Measurements from ENCODE around the gene RELA. TPM values are rescaled to one million over a fixed set of nuclear protein-coding genes. Genes with fewer than 3 reads are reported as not detected.
A peak's percentile ranks its signal among the peaks of the same experiment; 100 is the strongest.
"Not testable (repeated sequence)": the region's sequence is repeated elsewhere in the genome, so short reads cannot be mapped to it uniquely, and the experiment has no call there.

Gene RELA
- 31.5 and 34.7 TPM in 2 replicates for total RNA-seq (2014; rRNA removed; shearing (Covaris generic))
- polyA plus RNA-seq (2014; cell fraction: nucleus; rRNA removed) = 21.0 and 36.4 TPM in 2 replicates

- DNase-seq (ENCODE audit: extremely low read depth, low read depth) = peak; percentile 84
Measured at GRCh38 chr11:65662799-65663638, at the start of gene RELA. RELA (minus strand) TSS chr11:65662916; CDS start chr11:65662832, 84 bp downstream.

- DNase-seq (ENCODE audit: extremely low read depth, low read depth) = peak; percentile 92
Measured at GRCh38 chr11:65711785-65712632, 49.3 kb upstream of the RELA start, which contains the start of gene KAT5. KAT5 (plus strand) TSS chr11:65712252; CDS start chr11:65712268, 16 bp downstream.

- DNase-seq (ENCODE audit: extremely low read depth, low read depth) = no peak
Measured at GRCh38 chr11:65710421-65710820, 47.7 kb upstream of the RELA start.

GRCh38 chr11:65709661-65710060 lies 46.9 kb upstream of the RELA start:
- no peak for DNase-seq (ENCODE audit: extremely low read depth, low read depth)

GRCh38 chr11:65708451-65708850 lies 45.7 kb upstream of the RELA start:
- no peak for DNase-seq (ENCODE audit: extremely low read depth, low read depth)

GRCh38 chr11:65707002-65707401 lies 44.3 kb upstream of the RELA start:
- not testable (repeated sequence) for DNase-seq (ENCODE audit: extremely low read depth, low read depth)

- not testable (repeated sequence) for DNase-seq (ENCODE audit: extremely low read depth, low read depth)
Measured at GRCh38 chr11:65706303-65706763, 43.6 kb upstream of the RELA start.

- DNase-seq (ENCODE audit: extremely low read depth, low read depth) = no peak
Measured at GRCh38 chr11:65703846-65704245, 41.1 kb upstream of the RELA start.

- no peak for DNase-seq (ENCODE audit: extremely low read depth, low read depth)
Measured at GRCh38 chr11:65701686-65702085, 39.0 kb upstream of the RELA start.

GRCh38 chr11:65700399-65700798 lies 37.7 kb upstream of the RELA start:
- no peak for DNase-seq (ENCODE audit: extremely low read depth, low read depth)

- DNase-seq (ENCODE audit: extremely low read depth, low read depth) = no peak
Measured at GRCh38 chr11:65699306-65699705, 36.6 kb upstream of the RELA start.

- DNase-seq (ENCODE audit: extremely low read depth, low read depth) = no peak
Measured at GRCh38 chr11:65698205-65698604, 35.5 kb upstream of the RELA start.

GRCh38 chr11:65696802-65697552 lies 34.3 kb upstream of the RELA start:
- DNase-seq (ENCODE audit: extremely low read depth, low read depth) = no peak

- no peak for DNase-seq (ENCODE audit: extremely low read depth, low read depth)
Measured at GRCh38 chr11:65695459-65696241, 32.9 kb upstream of the RELA start.

- DNase-seq (ENCODE audit: extremely low read depth, low read depth) = no peak
Measured at GRCh38 chr11:65692367-65692766, 29.7 kb upstream of the RELA start.

- not testable (repeated sequence) for DNase-seq (ENCODE audit: extremely low read depth, low read depth)
Measured at GRCh38 chr11:65691847-65692246, 29.1 kb upstream of the RELA start.

- DNase-seq (ENCODE audit: extremely low read depth, low read depth) = no peak
Measured at GRCh38 chr11:65685981-65686380, 23.3 kb upstream of the RELA start.

- not testable (repeated sequence) for DNase-seq (ENCODE audit: extremely low read depth, low read depth)
Measured at GRCh38 chr11:65683480-65683879, 20.8 kb upstream of the RELA start.

- no peak for DNase-seq (ENCODE audit: extremely low read depth, low read depth)
Measured at GRCh38 chr11:65680192-65680743, 17.6 kb upstream of the RELA start.
